Hepatocyte (in vitro differentiated cells): ENCODE measurements around the gene LRRTM2. TPM values are rescaled to one million over a fixed set of nuclear protein-coding genes. Genes with fewer than 3 reads are reported as not detected.

Source experiments
- DNase-seq: peaks from one replicate; pipeline ENCODE4 v3.0.0-alpha.2; 2016; ENCODE audit warnings: low spot score
- H2AFZ ChIP-seq: fragments of 200-600 bp; sonication (generic); 2 replicates; pipeline ENCODE4 v1.6.0; 2016; ENCODE audit warnings: antibody characterized with exemption, mild to moderate bottlenecking
- H3K27ac ChIP-seq: fragments of 200-600 bp; sonication (generic); 2 replicates; pipeline ENCODE4 v1.5.1; 2016; ENCODE audit warnings: mild to moderate bottlenecking
- H3K27me3 ChIP-seq: fragments of 200-600 bp; sonication (generic); 2 replicates; pipeline ENCODE4 v1.6.1; 2016
- H3K36me3 ChIP-seq: fragments of 200-600 bp; sonication (generic); replicated peaks from 2 replicates; pipeline ENCODE4 v1.5.1; 2016; ENCODE audit warnings: low read depth; ENCODE audit not compliant: insufficient read depth
- H3K4me1 ChIP-seq: fragments of 200-600 bp; sonication (generic); 2 replicates; pipeline ENCODE4 v1.5.1; 2016; ENCODE audit warnings: mild to moderate bottlenecking, moderate library complexity; ENCODE audit not compliant: insufficient read depth
- H3K4me2 ChIP-seq: fragments of 200-600 bp; sonication (generic); 2 replicates; pipeline ENCODE4 v1.6.0; 2016
- H3K4me3 ChIP-seq: fragments of 200-600 bp; sonication (generic); 2 replicates; pipeline ENCODE4 v1.5.1; 2016; ENCODE audit warnings: mild to moderate bottlenecking
- H3K79me2 ChIP-seq: fragments of 200-600 bp; sonication (generic); 2 replicates; pipeline ENCODE4 v1.6.0; 2017; ENCODE audit warnings: mild to moderate bottlenecking
- H3K9me2 ChIP-seq: fragments of 200-600 bp; sonication (generic); replicated peaks from 2 replicates; pipeline ENCODE4 v1.6.0; 2017; ENCODE audit warnings: mild to moderate bottlenecking; ENCODE audit not compliant: insufficient read depth
- H3K9me3 ChIP-seq: fragments of 200-600 bp; sonication (generic); 2 replicates; pipeline ENCODE4 v1.5.1; 2016; ENCODE audit warnings: low read depth, mild to moderate bottlenecking
- H4K20me1 ChIP-seq: fragments of 200-600 bp; sonication (generic); 2 replicates; pipeline ENCODE4 v1.6.0; 2016; ENCODE audit warnings: mild to moderate bottlenecking; ENCODE audit not compliant: insufficient read depth, poor library complexity, severe bottlenecking
- CTCF ChIP-seq: fragments of 200-600 bp; sonication (generic); IDR thresholded peaks from 2 replicates; pipeline ENCODE4 v1.5.1; 2016; ENCODE audit warnings: antibody characterized with exemption, mild to moderate bottlenecking; ENCODE audit not compliant: poor library complexity
- EZH2 ChIP-seq: fragments of 200-600 bp; sonication (generic); IDR thresholded peaks from 2 replicates; pipeline ENCODE4 v1.6.1; 2016; ENCODE audit warnings: antibody characterized with exemption, mild to moderate bottlenecking, borderline replicate concordance
- EZH2phosphoT487 ChIP-seq: fragments of 200-600 bp; sonication (generic); IDR thresholded peaks from one replicate; pipeline ENCODE4 v1.6.1; 2018; ENCODE audit warnings: antibody characterized with exemption, mild to moderate bottlenecking, low read depth, moderate library complexity; ENCODE audit not compliant: unreplicated experiment, severe bottlenecking
- WGBS: methylation state at CpG from one replicate; pipeline ENCODE4 v1.1.6; 2016; ENCODE audit warnings: low lambda C conversion rate; ENCODE audit errors: missing lambda C conversion rate; 5-methylcytosine and 5-hydroxymethylcytosine counted together
- polyA plus RNA-seq: library from polyadenylated mRNA; unstranded; fragments of >200 nt; fragmentation: Nextera tagmentation; extraction: Ambion mirVana; gene quantifications from 2 replicates; pipeline ENCODE4 v1.2.1, GENCODE V29; 2016
- total RNA-seq: library from RNA; depleted of rRNA; stranded (reverse); fragments of >200 nt; gene quantifications from 2 replicates; pipeline ENCODE4 v1.2.3, GENCODE V29; 2014

Gene LRRTM2
- total and polyA plus RNA-seq, 2 experiments from 2014 or later = 0.22 to 0.47 TPM

- no peaks in the 10 kb centered on the region for H3K4me1 ChIP-seq
- no peak for TF ChIP-seq CTCF
- TF ChIP-seq EZH2phosphoT487 = no peak
- no peak for TF ChIP-seq EZH2
- no peak overlapping the region for H3K4me2 ChIP-seq
- peaks cover 4% of the 10 kb centered on the region for H3K36me3 ChIP-seq
- no peaks in the 10 kb centered on the region for H3K9me3 ChIP-seq
- H4K20me1 ChIP-seq = peaks cover 7% of the 10 kb centered on the region
- WGBS = 93% methylated on average over 2 of the region's 2 CpGs
- peaks cover 40% of the 10 kb centered on the region for H3K79me2 ChIP-seq
- H3K27me3 ChIP-seq = no peaks in the 10 kb centered on the region
- no peak for DNase-seq
- no peak overlapping the region for H3K4me3 ChIP-seq
- no peak overlapping the region for H3K27ac ChIP-seq
- H2AFZ ChIP-seq = no peak overlapping the region
- H3K9me2 ChIP-seq = no peaks in the 10 kb centered on the region
These were observed 23.6 kb upstream of the LRRTM2 start for GRCh38 chr5:138898742-138899141.

GRCh38 chr5:138898299-138898698 lies 23.2 kb upstream of the LRRTM2 start:
- peaks cover 4% of the 10 kb centered on the region for H3K36me3 ChIP-seq
- no peak for TF ChIP-seq CTCF
- TF ChIP-seq EZH2 = no peak
- no peak for TF ChIP-seq EZH2phosphoT487

GRCh38 chr5:138895918-138896317 lies 20.8 kb upstream of the LRRTM2 start:
- no peak overlapping the region for H3K4me2 ChIP-seq
- H4K20me1 ChIP-seq = peaks cover 7% of the 10 kb centered on the region
- H3K4me1 ChIP-seq = no peaks in the 10 kb centered on the region
- no peak for DNase-seq
- no peaks in the 10 kb centered on the region for H3K9me2 ChIP-seq
- H3K9me3 ChIP-seq = no peaks in the 10 kb centered on the region
- no peak overlapping the region for H2AFZ ChIP-seq
- no peak overlapping the region for H3K4me3 ChIP-seq
- peaks cover 4% of the 10 kb centered on the region for H3K36me3 ChIP-seq
- H3K27me3 ChIP-seq = no peaks in the 10 kb centered on the region
- peaks cover 39% of the 10 kb centered on the region for H3K79me2 ChIP-seq
- TF ChIP-seq EZH2phosphoT487 (no peak), EZH2 (no peak), CTCF (no peak)
- WGBS = 85% methylated on average over 1 of the region's 1 CpG
- H3K27ac ChIP-seq = no peak overlapping the region

More at GRCh38 chr5:138898299-138898698, 23.2 kb upstream of the LRRTM2 start:
- H2AFZ ChIP-seq = no peak overlapping the region
- H3K9me3 ChIP-seq = no peaks in the 10 kb centered on the region
- H3K79me2 ChIP-seq = peaks cover 43% of the 10 kb centered on the region
- no peak for DNase-seq
- WGBS = 92% methylated on average over 1 of the region's 1 CpG
- H3K27ac ChIP-seq = no peak overlapping the region
- peaks cover 7% of the 10 kb centered on the region for H4K20me1 ChIP-seq
- H3K4me3 ChIP-seq = no peak overlapping the region
- no peaks in the 10 kb centered on the region for H3K27me3 ChIP-seq
- H3K4me2 ChIP-seq = no peak overlapping the region
- no peaks in the 10 kb centered on the region for H3K9me2 ChIP-seq
- no peaks in the 10 kb centered on the region for H3K4me1 ChIP-seq

GRCh38 chr5:138890644-138891043 lies 15.5 kb upstream of the LRRTM2 start:
- H3K4me1 ChIP-seq = no peaks in the 10 kb centered on the region

More at GRCh38 chr5:138890644-138891043, 15.5 kb upstream of the LRRTM2 start:
- Histone ChIP-seq H3K9me3 (no peaks in the 10 kb centered on the region), H4K20me1 (peaks cover 16% of the 10 kb centered on the region), H3K27ac (no peak overlapping the region), H3K4me2 (no peak overlapping the region), H3K4me3 (no peak overlapping the region), H3K36me3 (peaks cover 4% of the 10 kb centered on the region), H3K9me2 (no peaks in the 10 kb centered on the region), H3K27me3 (no peaks in the 10 kb centered on the region), H3K79me2 (peaks cover 24% of the 10 kb centered on the region), H2AFZ (no peak overlapping the region)
- no peak for DNase-seq
- TF ChIP-seq EZH2phosphoT487 (no peak), CTCF (no peak), EZH2 (no peak)
